ENCODE results near the gene PEAK3.

The PEAK3 gene

DNA sequence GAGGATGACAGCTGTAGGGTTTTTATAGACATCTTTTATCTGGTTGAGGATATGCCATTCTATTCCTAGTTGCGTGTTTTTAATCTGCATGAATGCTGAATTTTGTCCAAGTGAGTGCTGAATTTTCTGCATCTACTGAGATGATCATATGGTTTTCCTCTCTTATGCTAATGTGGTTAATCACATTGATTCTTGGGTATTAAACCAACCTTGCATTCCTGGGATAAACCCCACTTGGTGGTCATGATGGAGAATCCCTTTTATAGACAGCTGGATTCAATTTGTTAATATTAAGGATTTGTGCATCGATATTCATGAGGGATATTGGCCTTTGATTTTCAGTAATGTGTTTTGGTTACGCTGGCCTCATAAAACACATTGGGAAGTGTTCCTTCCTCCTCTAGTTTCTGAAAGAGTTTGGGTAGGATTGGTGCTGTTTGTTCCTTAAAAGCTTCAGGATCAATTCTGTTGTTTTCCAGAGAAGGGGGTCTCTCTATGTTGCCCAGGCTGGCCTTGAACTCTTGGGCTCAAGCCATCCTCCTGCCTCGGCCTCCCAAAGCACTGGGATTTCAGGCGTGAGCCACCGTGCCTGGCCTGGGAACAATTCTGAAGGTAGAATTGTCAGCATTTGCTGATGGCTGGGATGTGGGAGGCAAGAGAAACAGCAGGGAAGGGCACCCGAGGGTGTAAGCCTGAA is 33.3 kb upstream of the PEAK3 start:
- TF ChIP-seq, protein P1, sequence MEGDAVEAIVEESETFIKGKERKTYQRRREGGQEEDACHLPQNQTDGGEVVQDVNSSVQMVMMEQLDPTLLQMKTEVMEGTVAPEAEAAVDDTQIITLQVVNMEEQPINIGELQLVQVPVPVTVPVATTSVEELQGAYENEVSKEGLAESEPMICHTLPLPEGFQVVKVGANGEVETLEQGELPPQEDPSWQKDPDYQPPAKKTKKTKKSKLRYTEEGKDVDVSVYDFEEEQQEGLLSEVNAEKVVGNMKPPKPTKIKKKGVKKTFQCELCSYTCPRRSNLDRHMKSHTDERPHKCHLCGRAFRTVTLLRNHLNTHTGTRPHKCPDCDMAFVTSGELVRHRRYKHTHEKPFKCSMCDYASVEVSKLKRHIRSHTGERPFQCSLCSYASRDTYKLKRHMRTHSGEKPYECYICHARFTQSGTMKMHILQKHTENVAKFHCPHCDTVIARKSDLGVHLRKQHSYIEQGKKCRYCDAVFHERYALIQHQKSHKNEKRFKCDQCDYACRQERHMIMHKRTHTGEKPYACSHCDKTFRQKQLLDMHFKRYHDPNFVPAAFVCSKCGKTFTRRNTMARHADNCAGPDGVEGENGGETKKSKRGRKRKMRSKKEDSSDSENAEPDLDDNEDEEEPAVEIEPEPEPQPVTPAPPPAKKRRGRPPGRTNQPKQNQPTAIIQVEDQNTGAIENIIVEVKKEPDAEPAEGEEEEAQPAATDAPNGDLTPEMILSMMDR (IDR thresholded peaks at IDR 0.05; ENCODE audit: control insufficient read depth, extremely low read depth, insufficient read depth) = no peak
- DNase-seq (ENCODE audit: low read depth) = no peak
- H3K4me3 ChIP-seq (ENCODE audit: low read depth, low read length) = no peak overlapping the region

- H3K4me3 ChIP-seq (ENCODE audit: low read depth, low read length) = no peak overlapping the region
- TF ChIP-seq, protein P1 (IDR thresholded peaks at IDR 0.05; ENCODE audit: control insufficient read depth, extremely low read depth, insufficient read depth) = no peak
- DNase-seq (ENCODE audit: low read depth) = no peak
Measured at GRCh38 chr19:2312820-2313501, 31.0 kb upstream of the PEAK3 start.

DNA sequence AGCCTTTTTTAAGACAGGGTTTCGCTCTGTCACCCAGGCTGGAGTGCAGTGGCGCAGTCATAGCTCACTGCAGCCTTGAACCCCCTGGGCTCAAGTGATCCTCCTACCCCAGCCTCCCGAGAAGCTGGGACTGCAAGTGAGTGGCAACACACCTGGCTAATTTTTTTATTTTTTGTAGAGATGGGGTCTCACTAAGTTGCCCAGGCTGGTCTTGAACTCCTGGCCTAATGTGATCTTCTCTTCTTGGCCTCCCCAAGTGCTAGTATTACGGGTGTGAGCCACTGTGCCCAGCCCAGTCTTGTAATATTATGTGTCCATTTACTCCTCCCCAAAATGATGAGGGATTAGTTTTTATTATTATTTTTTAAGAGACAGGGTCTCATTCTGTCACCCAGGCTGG is 29.1 kb upstream of the PEAK3 start:
- no peak for DNase-seq (ENCODE audit: low read depth)
- no peak overlapping the region for H3K4me3 ChIP-seq (ENCODE audit: low read depth, low read length)
- TF ChIP-seq, protein P1 (IDR thresholded peaks at IDR 0.05; ENCODE audit: control insufficient read depth, extremely low read depth, insufficient read depth) = no peak

GRCh38 chr19:2309734-2310362 is 27.9 kb upstream of the PEAK3 start:
- TF ChIP-seq, protein P1 (IDR thresholded peaks at IDR 0.05; ENCODE audit: control insufficient read depth, extremely low read depth, insufficient read depth) = no peak
- H3K4me3 ChIP-seq (ENCODE audit: low read depth, low read length) = no peak overlapping the region
- DNase-seq (ENCODE audit: low read depth) = peak; percentile 17

- H3K4me3 ChIP-seq (ENCODE audit: low read depth, low read length) = peak within 1 kb of the TSS; percentile 46
- TF ChIP-seq, protein P1 (IDR thresholded peaks at IDR 0.05; ENCODE audit: control insufficient read depth, extremely low read depth, insufficient read depth) = no peak
- DNase-seq (ENCODE audit: low read depth) = no peak
Measured at GRCh38 chr19:2308114-2308556, 26.2 kb upstream of the PEAK3 start, which contains the start of gene LINGO3. TSS of gene LINGO3 (minus strand) at chr19:2308154. CDS start at chr19:2291776, 16,378 bp downstream.

DNA sequence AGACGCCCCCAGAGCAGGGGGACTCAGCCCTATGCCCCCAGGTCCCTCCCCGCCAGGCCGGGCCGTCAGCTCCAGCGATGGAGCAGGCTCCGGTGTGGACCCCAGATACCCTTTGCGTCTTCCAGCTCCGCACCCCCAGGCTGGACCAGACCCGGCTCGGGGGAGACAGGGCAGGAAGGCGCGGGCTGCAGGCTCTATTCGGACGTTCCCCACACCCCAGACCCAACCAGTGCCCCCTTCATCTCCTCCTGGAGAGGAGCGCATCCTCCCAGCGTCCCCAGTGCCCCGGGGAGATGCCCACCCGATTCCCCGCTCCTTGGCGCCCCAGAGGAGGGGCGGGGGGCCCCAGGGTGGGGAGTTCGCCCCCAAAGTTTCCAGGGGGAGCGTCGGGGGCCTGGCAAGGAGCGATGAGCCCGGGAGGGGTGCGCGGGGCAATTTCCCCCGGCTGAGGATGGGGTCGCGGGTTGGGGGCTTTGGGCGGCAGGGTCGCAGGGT is 25.6 kb upstream of the PEAK3 start:
- TF ChIP-seq, protein P1 (IDR thresholded peaks at IDR 0.05; ENCODE audit: control insufficient read depth, extremely low read depth, insufficient read depth) = no peak
- peak overlapping the region; percentile 46 for H3K4me3 ChIP-seq (ENCODE audit: low read depth, low read length)
- DNase-seq (ENCODE audit: low read depth) = no peak

Data from LNCaP clone FGC (cell line).